ENCODE measurements around the gene NBPF3. TPM values are rescaled to one million over a fixed set of nuclear protein-coding genes. Genes with fewer than 3 reads are reported as not detected.
"Not testable (repeated sequence)": the region's sequence is repeated elsewhere in the genome, so short reads cannot be mapped to it uniquely, and the experiment has no call there.

NBPF3 gene
- polyA plus RNA-seq, 3 donors, result 1.8 to 5.0 (median 2.1) TPM

DNA sequence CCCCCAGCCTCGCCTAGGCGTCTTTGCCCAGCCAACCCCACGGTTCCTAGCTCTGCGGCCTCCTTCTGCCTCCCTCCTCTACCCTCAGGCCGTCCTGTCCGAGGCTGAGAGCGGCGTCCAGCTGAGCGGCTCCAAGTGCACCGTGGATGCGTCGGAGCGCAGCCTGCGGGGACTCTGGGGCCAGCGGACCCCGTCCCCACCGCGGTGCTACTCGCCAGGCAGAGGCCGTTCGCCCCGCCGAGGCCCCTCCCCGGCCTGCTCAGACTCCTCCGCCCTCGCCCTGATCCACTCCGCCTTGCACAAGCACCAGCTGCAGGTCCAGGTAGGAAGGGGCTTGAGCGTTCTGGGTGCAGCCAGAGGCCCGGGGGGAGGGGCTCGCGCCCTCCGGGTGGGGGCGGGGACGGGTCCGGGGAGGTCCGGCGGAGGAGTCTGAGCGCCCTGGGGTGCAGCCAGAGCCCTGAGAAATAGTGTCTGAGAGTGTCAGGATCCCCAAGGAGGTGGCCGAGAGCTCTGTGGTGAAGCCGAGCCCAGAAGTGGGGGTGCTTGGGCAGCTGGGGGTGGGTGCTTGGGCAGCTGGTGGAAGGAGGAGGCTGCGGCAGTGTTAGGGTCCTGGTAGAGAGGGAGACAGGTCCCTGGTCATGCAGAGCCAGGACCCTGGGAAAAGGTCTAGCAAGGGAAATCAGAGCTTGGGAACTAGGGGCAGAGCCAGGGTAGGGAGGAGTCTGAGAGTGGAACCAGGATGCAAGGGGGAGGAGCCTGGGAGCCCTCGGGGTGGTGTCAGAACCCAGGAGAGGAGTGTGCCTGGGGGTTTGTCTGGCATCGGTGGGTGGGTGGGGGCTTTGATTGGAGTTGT is 3.2 kb upstream of the NBPF3 start:
- H3K27ac ChIP-seq (ENCODE audit: low read depth, low read length), result no peak overlapping the region
- 10 to 19% (median 13%) methylated on average over 36 to 43 of the region's 43 CpGs for WGBS, 3 donors

- WGBS, 3 donors, result 67 to 76% (median 75%) methylated on average over 15 of the region's 15 CpGs
- H3K27ac ChIP-seq (ENCODE audit: low read depth, low read length), result no peak overlapping the region
Measured at GRCh38 chr1:21437341-21437640, 2.6 kb upstream of the NBPF3 start.

GRCh38 chr1:21438646-21439312 is 1.2 kb upstream of the NBPF3 start:
- WGBS, 3 donors, result 80 to 84% (median 82%) methylated on average over 12 of the region's 12 CpGs
- not testable (repeated sequence) for H3K27ac ChIP-seq (ENCODE audit: low read depth, low read length)

- no peak overlapping the region for H3K27ac ChIP-seq (ENCODE audit: low read depth, low read length)
- 31 to 39% (median 32%) methylated on average over 7 of the region's 7 CpGs for WGBS, 3 donors
Measured at GRCh38 chr1:21439345-21439720, 604 bp upstream of the NBPF3 start.

DNA sequence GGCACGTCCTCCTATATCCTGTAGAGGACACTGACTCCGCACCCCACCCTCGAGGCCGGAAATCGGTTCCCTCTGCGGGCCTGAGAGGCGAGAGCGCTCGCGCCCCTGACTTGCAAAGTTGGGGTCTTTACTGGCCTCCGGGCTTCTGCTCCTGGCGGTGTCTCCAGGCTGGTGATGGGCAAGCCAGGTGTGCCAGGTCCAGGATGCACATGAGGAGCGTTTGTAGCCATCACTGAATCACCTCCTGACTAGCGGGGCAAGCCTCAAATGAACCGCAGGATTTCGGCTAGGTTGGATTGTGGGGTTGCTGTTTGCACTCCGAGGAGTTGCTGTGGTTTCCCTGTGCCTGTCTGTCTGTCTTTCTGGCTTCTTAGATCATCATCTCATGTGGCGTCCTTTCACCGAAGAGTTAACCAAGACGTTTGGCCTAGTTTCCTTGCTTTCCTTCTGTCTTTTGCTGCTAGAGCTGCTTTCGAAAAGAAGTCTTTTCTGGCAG is 741 bp downstream of the NBPF3 start:
- not testable (repeated sequence) for H3K27ac ChIP-seq (ENCODE audit: low read depth, low read length)
- WGBS, 3 donors, result 10 to 22% (median 11%) methylated on average over 20 to 21 of the region's 21 CpGs

DNA sequence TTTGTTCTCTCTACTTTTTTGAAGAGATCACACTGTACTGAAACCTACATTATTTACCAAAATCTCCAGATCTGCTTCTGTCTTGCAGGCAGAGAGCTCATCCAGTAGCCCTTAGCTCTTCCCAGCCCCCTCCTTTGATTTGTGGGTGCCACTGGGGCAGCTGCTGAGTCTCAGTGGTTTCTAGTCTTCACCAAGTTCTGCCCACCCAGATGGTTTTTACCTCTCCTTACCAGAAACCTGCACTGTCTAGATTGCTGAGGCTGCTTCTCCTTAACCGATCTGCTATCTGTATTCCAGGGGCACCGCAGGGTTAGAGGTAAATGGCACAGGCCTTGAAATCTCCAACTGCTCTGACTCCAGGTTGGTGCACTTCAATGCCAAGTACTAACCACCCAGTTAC is 6.7 kb downstream of the NBPF3 start:
- H3K27ac ChIP-seq (ENCODE audit: low read depth, low read length), result not testable (repeated sequence)
- 88 to 100% (median 98%) methylated on average over 2 of the region's 2 CpGs for WGBS, 3 donors

DNA sequence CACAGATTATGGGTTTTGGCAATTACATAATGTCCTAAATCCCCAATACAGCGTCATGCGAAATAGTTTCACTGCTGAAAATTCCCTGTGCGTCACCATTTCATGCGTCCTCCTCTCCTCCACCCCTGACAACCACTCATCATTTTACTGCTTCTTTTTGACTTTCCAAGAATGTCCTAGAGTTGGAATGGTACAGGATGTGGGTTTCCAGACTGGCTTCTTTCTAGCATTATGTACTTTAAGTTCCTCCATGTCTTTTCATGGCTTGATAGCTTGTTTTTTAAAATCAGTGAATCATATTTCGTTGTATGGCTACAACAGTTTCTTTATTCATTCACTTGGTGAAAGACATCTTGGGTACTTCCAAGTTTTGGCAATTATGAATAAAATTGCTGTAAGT is 7.4 kb downstream of the NBPF3 start:
- 93 to 97% (median 96%) methylated on average over 5 of the region's 5 CpGs for WGBS, 3 donors
- H3K27ac ChIP-seq (ENCODE audit: low read depth, low read length), result no peak overlapping the region

GRCh38 chr1:21449906-21450305 is 10.0 kb downstream of the NBPF3 start:
- no peak overlapping the region for H3K27ac ChIP-seq (ENCODE audit: low read depth, low read length)
- 53 to 83% (median 54%) methylated on average over 1 of the region's 1 CpG for WGBS, 3 donors

DNA sequence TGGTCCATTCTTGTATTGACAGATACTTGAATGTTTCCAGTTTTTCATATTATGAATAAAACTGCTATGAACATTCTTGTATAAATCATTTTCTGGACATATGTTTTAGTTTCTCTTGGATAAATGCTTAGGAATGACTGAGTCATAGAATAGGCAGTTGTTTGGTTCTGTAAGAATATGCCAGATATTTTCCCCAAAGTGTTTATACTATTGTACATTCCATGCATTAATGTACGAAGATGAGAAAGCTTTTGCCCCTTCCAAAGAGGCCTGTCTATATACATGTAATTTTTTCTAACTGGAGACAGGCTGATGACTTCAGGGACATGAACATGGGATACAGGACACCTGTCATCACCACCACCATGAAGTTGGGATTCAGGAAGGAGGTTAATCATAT is 11.3 kb downstream of the NBPF3 start:
- no peak overlapping the region for H3K27ac ChIP-seq (ENCODE audit: low read depth, low read length)
- 62 to 69% (median 67%) methylated on average over 1 of the region's 1 CpG for WGBS, 3 donors

GRCh38 chr1:21451981-21452411 is 12.1 kb downstream of the NBPF3 start:
- H3K27ac ChIP-seq (ENCODE audit: low read depth, low read length), result no peak overlapping the region
- 65 to 68% (median 65%) methylated on average over 2 of the region's 2 CpGs for WGBS, 3 donors

DNA sequence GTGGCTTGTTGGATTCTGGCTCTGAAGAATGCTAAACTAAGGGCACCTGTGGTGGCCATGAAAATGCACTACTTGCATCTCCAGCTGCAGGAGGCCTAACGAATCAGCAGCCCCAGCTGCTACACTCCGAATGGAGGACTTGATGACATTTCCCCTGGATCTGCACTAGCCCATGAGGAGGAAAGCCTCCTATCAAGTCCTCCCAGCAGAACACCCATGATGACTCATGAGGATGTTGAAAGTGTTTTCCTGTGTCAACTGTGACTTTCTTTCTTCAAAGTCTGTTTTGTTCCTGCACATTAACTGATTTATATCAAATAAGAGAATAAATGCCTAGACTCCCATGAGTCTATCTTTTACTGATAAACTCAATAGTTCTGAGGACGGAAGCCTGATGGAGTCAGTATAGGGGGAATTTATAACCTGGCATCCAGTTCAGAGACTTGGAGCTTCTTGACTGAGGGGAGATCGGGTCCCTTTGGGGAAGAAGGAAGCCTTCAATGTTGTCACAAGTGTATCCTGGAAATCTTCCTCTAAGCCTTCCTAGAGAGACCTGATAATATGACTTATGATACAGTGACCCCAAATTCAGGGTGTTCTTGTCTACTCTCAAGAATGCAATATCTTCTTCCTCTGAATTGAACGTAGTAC is 14.2 kb downstream of the NBPF3 start:
- 49 to 79% (median 55%) methylated on average over 5 of the region's 5 CpGs for WGBS, 3 donors
- H3K27ac ChIP-seq (ENCODE audit: low read depth, low read length), result not testable (repeated sequence)

DNA sequence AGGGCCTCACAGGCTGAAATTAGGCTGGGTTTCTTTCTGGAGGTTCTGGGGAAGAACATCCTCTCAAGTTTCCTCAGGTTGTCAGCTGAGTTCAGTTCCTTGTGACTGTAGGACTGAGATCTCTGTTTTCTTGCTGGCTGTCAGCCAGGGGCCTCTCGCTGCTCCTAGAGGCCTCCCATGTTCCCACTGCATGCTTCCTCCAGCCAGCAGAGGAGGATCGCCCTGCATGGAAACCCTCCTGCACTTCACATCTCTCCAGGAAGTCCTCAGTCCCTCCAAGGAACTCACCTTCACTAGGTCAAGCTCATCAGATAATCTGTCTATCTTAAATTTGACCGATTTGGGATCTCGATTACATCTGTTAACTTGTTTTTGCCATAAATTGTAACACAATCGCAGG is 15.0 kb downstream of the NBPF3 start:
- 75 to 90% (median 85%) methylated on average over 4 of the region's 5 CpGs for WGBS, 3 donors
- not testable (repeated sequence) for H3K27ac ChIP-seq (ENCODE audit: low read depth, low read length)

GRCh38 chr1:21457654-21458053 is 17.7 kb downstream of the NBPF3 start:
- 80 to 100% (median 94%) methylated on average over 1 of the region's 1 CpG for WGBS, 3 donors
- H3K27ac ChIP-seq (ENCODE audit: low read depth, low read length), result no peak overlapping the region

DNA sequence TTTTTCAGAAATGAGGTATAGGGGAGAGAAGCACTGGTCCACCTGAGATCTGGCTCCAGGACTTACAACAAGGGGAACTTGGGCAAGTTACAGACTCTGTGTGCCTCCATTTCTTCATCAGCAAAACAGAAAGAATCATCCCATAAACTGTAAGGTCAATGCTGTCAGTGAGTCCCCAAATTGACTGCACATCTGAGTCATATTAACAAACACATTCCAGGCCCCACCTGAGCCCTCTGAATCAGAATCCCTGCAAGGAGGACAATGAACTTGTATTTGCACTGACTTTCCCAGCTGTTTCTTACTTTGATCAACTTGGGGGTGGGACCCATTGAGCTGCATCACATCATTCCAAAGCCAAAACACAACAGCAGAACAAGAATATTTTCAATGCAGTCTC is 25.2 kb downstream of the NBPF3 start:
- not testable (repeated sequence) for H3K27ac ChIP-seq (ENCODE audit: low read depth, low read length)

- WGBS, 3 donors, result 72 to 86% (median 74%) methylated on average over 4 of the region's 4 CpGs
Measured at GRCh38 chr1:21467946-21468345, 28.0 kb downstream of the NBPF3 start.

GRCh38 chr1:21468599-21468998 is 28.7 kb downstream of the NBPF3 start:
- 32 to 53% (median 46%) methylated on average over 10 of the region's 10 CpGs for WGBS, 3 donors
- H3K27ac ChIP-seq (ENCODE audit: low read depth, low read length), result no peak overlapping the region

More at GRCh38 chr1:21467946-21468345, 28.0 kb downstream of the NBPF3 start:
- not testable (repeated sequence) for H3K27ac ChIP-seq (ENCODE audit: low read depth, low read length)

DNA sequence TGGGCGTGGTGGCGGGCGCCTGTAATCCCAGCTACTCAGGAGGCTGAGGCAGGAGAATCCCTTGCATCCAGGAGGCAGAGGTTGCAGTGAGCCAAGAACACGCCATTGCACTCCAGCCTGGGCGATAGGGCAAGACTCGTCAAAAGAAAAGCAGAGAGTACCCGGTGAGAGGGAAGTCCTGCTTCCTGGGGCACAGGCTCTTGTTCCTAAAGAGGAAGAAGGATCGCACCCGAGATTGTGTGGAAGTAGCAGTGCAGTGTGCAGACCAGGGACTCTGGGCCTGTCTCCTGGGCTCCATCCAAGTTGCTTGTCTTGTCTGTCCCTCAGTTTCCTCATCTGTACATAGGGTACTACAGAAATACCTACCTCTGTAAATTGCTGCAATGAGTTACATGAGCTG is 29.6 kb downstream of the NBPF3 start:
- H3K27ac ChIP-seq (ENCODE audit: low read depth, low read length), result no peak overlapping the region
- 74 to 90% (median 87%) methylated on average over 9 of the region's 9 CpGs for WGBS, 3 donors

DNA sequence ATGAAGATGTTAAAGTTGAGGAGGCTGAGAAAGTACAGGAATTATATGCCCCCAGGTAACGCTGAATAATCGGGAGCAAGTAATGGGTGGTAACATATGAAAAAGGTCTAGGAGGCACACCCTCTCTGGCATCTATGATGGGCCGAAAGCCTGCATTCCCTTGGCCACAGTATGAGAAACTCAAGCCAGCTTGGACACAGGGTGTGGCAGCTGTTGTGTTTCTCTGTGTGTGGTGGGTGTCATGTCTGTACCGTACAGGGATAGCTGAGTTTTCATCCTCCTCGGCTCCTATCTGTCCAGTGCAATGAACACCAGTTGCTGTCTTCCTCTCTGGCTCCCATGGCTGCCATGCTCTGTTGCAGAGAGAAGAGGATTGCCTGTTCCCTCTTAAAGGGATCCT is 32.9 kb downstream of the NBPF3 start:
- 61 to 86% (median 85%) methylated on average over 5 of the region's 5 CpGs for WGBS, 3 donors
- no peak overlapping the region for H3K27ac ChIP-seq (ENCODE audit: low read depth, low read length)

DNA sequence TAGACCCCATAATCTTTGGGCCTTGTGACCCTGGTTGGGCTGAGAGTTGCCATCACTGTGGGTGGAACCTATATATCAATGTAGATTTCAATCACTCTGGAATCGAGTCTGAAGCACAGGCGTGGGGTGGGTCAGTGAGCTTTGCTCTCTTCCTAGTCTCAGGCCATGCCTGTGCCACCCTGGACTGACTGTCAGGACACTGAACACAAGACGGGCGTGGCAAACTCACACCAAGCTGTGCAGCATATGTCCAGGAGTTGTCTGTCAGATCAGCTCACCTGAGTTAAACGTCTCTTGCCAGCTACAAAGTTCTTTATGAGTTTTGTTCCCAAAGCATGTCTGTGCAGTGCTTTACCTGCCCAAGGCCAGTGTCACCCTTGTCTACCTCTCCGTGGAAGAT is 38.4 kb downstream of the NBPF3 start:
- 87 to 94% (median 90%) methylated on average over 6 of the region's 6 CpGs for WGBS, 3 donors
- H3K27ac ChIP-seq (ENCODE audit: low read depth, low read length), result no peak overlapping the region
